Neural cell (in vitro differentiated cells): ENCODE data around the gene DPP10.

Experiments used
- CTCF ChIP-seq: fragments of 450-650 bp; IDR thresholded peaks from 2 replicates; pipeline ENCODE4 v1.5.1; 2014; ENCODE audit warnings: antibody characterized with exemption, mild to moderate bottlenecking, moderate library complexity; ENCODE audit not compliant: poor library complexity, severe bottlenecking
- EP300 ChIP-seq: fragments of 450-650 bp; conservative IDR thresholded peaks from 2 replicates; pipeline ENCODE4 v1.6.1; 2014; ENCODE audit warnings: antibody characterized with exemption, mild to moderate bottlenecking, moderate library complexity; ENCODE audit not compliant: poor library complexity, severe bottlenecking
- EZH2 ChIP-seq: fragments of 200-600, 300-800 bp; shearing (Covaris generic), sonication (generic); IDR thresholded peaks from 2 replicates; pipeline ENCODE4 v1.6.1; 2014; ENCODE audit warnings: antibody characterized with exemption, low read length, borderline replicate concordance, mild to moderate bottlenecking; ENCODE audit not compliant: insufficient read depth, poor library complexity, severe bottlenecking
- MXI1 ChIP-seq: fragments of 450-650 bp; conservative IDR thresholded peaks from 2 replicates; pipeline ENCODE4 v1.6.1; 2014; ENCODE audit warnings: antibody characterized with exemption, mild to moderate bottlenecking; ENCODE audit not compliant: poor library complexity, severe bottlenecking
- POLR2AphosphoS5 ChIP-seq: IDR thresholded peaks from 2 replicates; pipeline ENCODE4 v1.6.1; 2012
- RAD21 ChIP-seq: fragments of 450-650 bp; conservative IDR thresholded peaks from 2 replicates; pipeline ENCODE4 v1.6.1; 2014; ENCODE audit warnings: antibody characterized with exemption, mild to moderate bottlenecking, moderate library complexity
- REST ChIP-seq: IDR thresholded peaks from 2 replicates; pipeline ENCODE4 v1.6.1; 2012; ENCODE audit warnings: borderline replicate concordance
- SMC3 ChIP-seq: fragments of 450-650 bp; conservative IDR thresholded peaks from 2 replicates; pipeline ENCODE4 v1.6.1; 2014; ENCODE audit warnings: antibody characterized with exemption, mild to moderate bottlenecking, moderate library complexity; ENCODE audit not compliant: poor library complexity
- TAF1 ChIP-seq: IDR thresholded peaks from 2 replicates; pipeline ENCODE4 v1.6.1; 2012; ENCODE audit warnings: low read depth

GRCh38 chr2:114789989-114790388, 347.5 kb downstream of the DPP10 start:
- TF ChIP-seq CTCF (no peak), POLR2AphosphoS5 (no peak), REST (no peak), EZH2 (no peak), TAF1 (no peak), SMC3 (no peak), EP300 (no peak), MXI1 (no peak), RAD21 (no peak)
